H9 (cell line): ENCODE measurements around the gene RS1. TPM values are rescaled to one million over a fixed set of nuclear protein-coding genes. Genes with fewer than 3 reads are reported as not detected.

Experiments
- DNase-seq: peaks from one replicate; pipeline ENCODE4 v3.0.0-alpha.2; 2017
- H2AFZ ChIP-seq: one replicate; pipeline ENCODE4 v1.6.1; 2013; ENCODE audit warnings: mild to moderate bottlenecking, low read length, control low read depth, moderate library complexity
- H2AK5ac ChIP-seq: 2 replicates; pipeline ENCODE4 v1.6.1; 2013; ENCODE audit warnings: low read length, control low read depth, mixed read lengths; ENCODE audit not compliant: insufficient read length
- H2BK120ac ChIP-seq: one replicate; pipeline ENCODE4 v1.6.1; 2013; ENCODE audit warnings: low read depth, mild to moderate bottlenecking, low read length, control low read depth, inconsistent platforms; ENCODE audit not compliant: poor library complexity, severe bottlenecking
- H2BK12ac ChIP-seq: 2 replicates; pipeline ENCODE4 v1.6.1; 2013; ENCODE audit warnings: low read length, control low read depth, mixed read lengths, low read depth; ENCODE audit not compliant: insufficient read length
- H2BK15ac ChIP-seq: 2 replicates; pipeline ENCODE4 v1.6.1; 2013; ENCODE audit warnings: low read depth, low read length, control low read depth
- H2BK20ac ChIP-seq: one replicate; pipeline ENCODE4 v1.6.1; 2013; ENCODE audit warnings: low read depth, mild to moderate bottlenecking, low read length, control low read depth, inconsistent platforms; ENCODE audit not compliant: poor library complexity, severe bottlenecking
- H2BK5ac ChIP-seq: 2 replicates; pipeline ENCODE4 v1.6.1; 2013; ENCODE audit warnings: low read length, control low read depth, mixed read lengths; ENCODE audit not compliant: insufficient read length
- H3K14ac ChIP-seq: 2 replicates; pipeline ENCODE4 v1.6.1; 2013; ENCODE audit warnings: low read length, control low read depth; ENCODE audit not compliant: insufficient read depth
- H3K18ac ChIP-seq: 2 replicates; pipeline ENCODE4 v1.6.1; 2013; ENCODE audit warnings: low read depth, mild to moderate bottlenecking, mixed read lengths, low read length, control low read depth; ENCODE audit not compliant: insufficient read length
- H3K23ac ChIP-seq: 2 replicates; pipeline ENCODE4 v1.6.1; 2013; ENCODE audit warnings: low read length, control low read depth, mixed read lengths, low read depth; ENCODE audit not compliant: insufficient read length
- H3K23me2 ChIP-seq: 2 replicates; pipeline ENCODE4 v1.6.1; 2013; ENCODE audit warnings: low read depth, mild to moderate bottlenecking, mixed read lengths, low read length, control low read depth; ENCODE audit not compliant: insufficient read length, poor library complexity, severe bottlenecking
- H3K27ac ChIP-seq: 2 replicates; pipeline ENCODE4 v1.5.1; 2013; ENCODE audit warnings: low read length, control low read depth, mixed read lengths, low read depth; ENCODE audit not compliant: insufficient read length
- H3K27me3 ChIP-seq: 2 replicates; pipeline ENCODE4 v1.6.1; 2013; ENCODE audit warnings: low read length, control low read depth, inconsistent platforms; ENCODE audit not compliant: insufficient read depth
- H3K4ac ChIP-seq: 2 replicates; pipeline ENCODE4 v1.6.1; 2013; ENCODE audit warnings: low read depth, mild to moderate bottlenecking, control low read depth, inconsistent platforms, low read length, moderate library complexity
- H3K4me1 ChIP-seq: 2 replicates; pipeline ENCODE4 v1.6.1; 2013; ENCODE audit warnings: low read length, control low read depth, inconsistent platforms; ENCODE audit not compliant: insufficient read depth
- H3K4me2 ChIP-seq: 2 replicates; pipeline ENCODE4 v1.6.1; 2013; ENCODE audit warnings: low read length, control low read depth, mixed read lengths; ENCODE audit not compliant: insufficient read length, insufficient read depth
- H3K56ac ChIP-seq: 2 replicates; pipeline ENCODE4 v1.6.1; 2013; ENCODE audit warnings: low read depth, mild to moderate bottlenecking, mixed read lengths, low read length, control low read depth; ENCODE audit not compliant: insufficient read length
- H3K79me1 ChIP-seq: 2 replicates; pipeline ENCODE4 v1.6.1; 2013; ENCODE audit warnings: low read depth, mild to moderate bottlenecking, moderate library complexity, low read length, control low read depth, inconsistent platforms; ENCODE audit not compliant: insufficient read depth, poor library complexity, severe bottlenecking
- H3K79me2 ChIP-seq: 2 replicates; pipeline ENCODE4 v1.6.1; 2013; ENCODE audit warnings: low read length, control low read depth, inconsistent platforms; ENCODE audit not compliant: insufficient read depth
- H3K9ac ChIP-seq: 2 replicates; pipeline ENCODE4 v1.6.1; 2013; ENCODE audit warnings: low read length, control low read depth, mixed read lengths; ENCODE audit not compliant: insufficient read length; ENCODE audit errors: extremely low read depth
- H3K9me3 ChIP-seq: one replicate; pipeline ENCODE4 v1.6.1; 2013; ENCODE audit warnings: low read depth, low read length, inconsistent platforms; ENCODE audit not compliant: control insufficient read depth
- H3T11ph ChIP-seq: one replicate; pipeline ENCODE4 v1.6.1; 2013; ENCODE audit warnings: mild to moderate bottlenecking, low read length, control low read depth, inconsistent platforms
- H4K20me1 ChIP-seq: one replicate; pipeline ENCODE4 v1.6.1; 2013; ENCODE audit not compliant: control insufficient read depth, insufficient read length, insufficient read depth
- H4K5ac ChIP-seq: 2 replicates; pipeline ENCODE4 v1.6.1; 2013; ENCODE audit warnings: low read depth, mild to moderate bottlenecking, mixed read lengths, low read length, control low read depth; ENCODE audit not compliant: insufficient read length
- H4K8ac ChIP-seq: replicated peaks from 2 replicates; pipeline ENCODE4 v1.6.1; 2013; ENCODE audit warnings: low read length, control low read depth, mixed read lengths, low read depth; ENCODE audit not compliant: insufficient read length
- H4K91ac ChIP-seq: 2 replicates; pipeline ENCODE4 v1.6.1; 2013; ENCODE audit warnings: low read depth, mild to moderate bottlenecking, moderate library complexity, mixed read lengths, low read length, control low read depth; ENCODE audit not compliant: insufficient read length
- H3K27ac Mint-ChIP-seq, 3 experiments: 2 replicates in 2 of 3; 3 replicates in 1 of 3; pipeline ENCODE4 v1.8.0; 2020 to 2021; ENCODE audit warnings: mixed read lengths in 3 of 3, mild to moderate bottlenecking in 1 of 3, moderate library complexity in 1 of 3
- H3K27me3 Mint-ChIP-seq: 2 replicates; pipeline ENCODE4 v1.8.0; 2021; ENCODE audit warnings: low read depth, mild to moderate bottlenecking, moderate library complexity, mixed read lengths
- H3K36me3 Mint-ChIP-seq, 3 experiments: 2 replicates in 2 of 3; 3 replicates in 1 of 3; pipeline ENCODE4 v1.8.0; 2020 to 2021; ENCODE audit warnings: low read depth in 3 of 3, mixed read lengths in 3 of 3; ENCODE audit not compliant: insufficient read depth in 1 of 3
- H3K4me1 Mint-ChIP-seq, 2 experiments: 2 replicates each; pipeline ENCODE4 v1.8.0; 2020; ENCODE audit warnings: mixed read lengths in 2 of 2
- H3K4me3 Mint-ChIP-seq, 2 experiments: 2 replicates in 1 of 2; 3 replicates in 1 of 2; pipeline ENCODE4 v1.8.0; 2020 to 2021; ENCODE audit warnings: mild to moderate bottlenecking in 2 of 2, mixed read lengths in 2 of 2, moderate library complexity in 1 of 2
- H3K9me3 Mint-ChIP-seq, 2 experiments: 2 replicates in 1 of 2; 3 replicates in 1 of 2; pipeline ENCODE4 v1.8.0; 2020; ENCODE audit warnings: mild to moderate bottlenecking in 2 of 2, mixed read lengths in 2 of 2, moderate library complexity in 1 of 2
- WGBS: extraction: QIAGEN DNeasy Blood & Tissue Kit; methylation state at CpG from one replicate; pipeline ENCODE4 v1.1.7; 2013; ENCODE audit warnings: missing lambda C conversion rate, low lambda C conversion rate, mixed read lengths; ENCODE audit not compliant: insufficient read length; ENCODE audit errors: extremely low coverage; 5-methylcytosine and 5-hydroxymethylcytosine counted together
- total RNA-seq: library from RNA; stranded (reverse); gene quantifications from 2 replicates; pipeline ENCODE4 v1.2.1, GENCODE V29; 2021
- TF ChIP-seq, protein P1 (sequence below): fragments of 200-600 bp; sonication (generic); conservative IDR thresholded peaks from 3 replicates; pipeline ENCODE4 v1.8.0; 2021; ENCODE audit warnings: antibody characterized with exemption, mild to moderate bottlenecking

Gene RS1
- total RNA-seq, 1 experiment from 2014 or later, result not detected

- H4K20me1 ChIP-seq, result no peaks in the 10 kb centered on the region
- no peak overlapping the region for H2AFZ ChIP-seq
- H3K23ac ChIP-seq, result no peak overlapping the region
- no peak overlapping the region for H2BK12ac ChIP-seq
- H3K9me3 Mint-ChIP-seq, result peaks cover 70 to 75% of the 10 kb centered on the region in 2 experiments
- H3K27me3 Mint-ChIP-seq, result no peaks in the 10 kb centered on the region; the same call in 1 of the 2 replicates
- H2AK5ac ChIP-seq, result no peak overlapping the region
- H3K27ac ChIP-seq, result no peak overlapping the region
- H3K23me2 ChIP-seq, result no peaks in the 10 kb centered on the region
- H2BK15ac ChIP-seq, result no peak overlapping the region
- H3K4me1 ChIP-seq, result no peaks in the 10 kb centered on the region
- H4K8ac ChIP-seq, result no peak overlapping the region
- H3K9me3 ChIP-seq, result peaks cover 53% of the 10 kb centered on the region
- H3K36me3 Mint-ChIP-seq, result no peaks in the 10 kb centered on the region; a peak in 2 of 7 replicates
- no peak overlapping the region for H3K56ac ChIP-seq
- H3K9ac ChIP-seq, result no peak overlapping the region
- H3K4me2 ChIP-seq, result no peak overlapping the region
- H4K91ac ChIP-seq, result no peak overlapping the region
- no peaks in the 10 kb centered on the region for H3K79me2 ChIP-seq
- no peak for DNase-seq
- H3K18ac ChIP-seq, result no peak overlapping the region
- no peak overlapping the region for H2BK5ac ChIP-seq
- H3K79me1 ChIP-seq, result no peaks in the 10 kb centered on the region
- no CpG with 5 or more reads among the region's 7 CpGs for WGBS
- TF ChIP-seq, protein P1, sequence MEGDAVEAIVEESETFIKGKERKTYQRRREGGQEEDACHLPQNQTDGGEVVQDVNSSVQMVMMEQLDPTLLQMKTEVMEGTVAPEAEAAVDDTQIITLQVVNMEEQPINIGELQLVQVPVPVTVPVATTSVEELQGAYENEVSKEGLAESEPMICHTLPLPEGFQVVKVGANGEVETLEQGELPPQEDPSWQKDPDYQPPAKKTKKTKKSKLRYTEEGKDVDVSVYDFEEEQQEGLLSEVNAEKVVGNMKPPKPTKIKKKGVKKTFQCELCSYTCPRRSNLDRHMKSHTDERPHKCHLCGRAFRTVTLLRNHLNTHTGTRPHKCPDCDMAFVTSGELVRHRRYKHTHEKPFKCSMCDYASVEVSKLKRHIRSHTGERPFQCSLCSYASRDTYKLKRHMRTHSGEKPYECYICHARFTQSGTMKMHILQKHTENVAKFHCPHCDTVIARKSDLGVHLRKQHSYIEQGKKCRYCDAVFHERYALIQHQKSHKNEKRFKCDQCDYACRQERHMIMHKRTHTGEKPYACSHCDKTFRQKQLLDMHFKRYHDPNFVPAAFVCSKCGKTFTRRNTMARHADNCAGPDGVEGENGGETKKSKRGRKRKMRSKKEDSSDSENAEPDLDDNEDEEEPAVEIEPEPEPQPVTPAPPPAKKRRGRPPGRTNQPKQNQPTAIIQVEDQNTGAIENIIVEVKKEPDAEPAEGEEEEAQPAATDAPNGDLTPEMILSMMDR, result no peak
- H4K5ac ChIP-seq, result no peak overlapping the region
- H3K4me1 Mint-ChIP-seq, result peaks cover 4% of the 10 kb centered on the region in 2 experiments; a peak in 2 of 4 replicates
- no peak overlapping the region for H2BK120ac ChIP-seq
- H3K27me3 ChIP-seq, result no peaks in the 10 kb centered on the region
- no peak overlapping the region for H3K27ac Mint-ChIP-seq
- no peak overlapping the region for H3K14ac ChIP-seq
- no peak overlapping the region for H2BK20ac ChIP-seq
- no peak overlapping the region for H3T11ph ChIP-seq
- no peak overlapping the region for H3K4me3 Mint-ChIP-seq
- no peak overlapping the region for H3K4ac ChIP-seq
Observed at GRCh38 chrX:18687856-18688495, 16.1 kb upstream of the RS1 start.
